ENCODE data around the gene GPR107.

GPR107 gene

DNA sequence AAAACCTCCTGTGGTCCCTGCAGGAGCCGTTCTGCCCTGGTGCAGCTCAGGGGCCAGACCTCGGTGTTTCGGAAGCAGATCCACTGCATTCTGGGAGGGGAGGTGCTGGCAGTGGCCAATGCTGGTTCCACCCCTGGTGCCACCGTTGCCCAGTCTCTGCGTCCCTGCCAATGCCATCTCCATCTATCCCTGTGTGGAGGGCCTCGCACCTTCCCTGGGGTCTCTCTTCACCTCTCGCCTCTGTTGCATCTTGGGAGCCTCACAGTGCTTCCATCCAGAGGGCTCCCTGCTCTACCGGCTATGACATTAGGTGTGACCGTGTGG, 133.8 kb downstream of the GPR107 start:
- ChIA-PET POLR2A (no interaction called here), CTCF (no interaction called here)
- TF ChIP-seq, protein P1, sequence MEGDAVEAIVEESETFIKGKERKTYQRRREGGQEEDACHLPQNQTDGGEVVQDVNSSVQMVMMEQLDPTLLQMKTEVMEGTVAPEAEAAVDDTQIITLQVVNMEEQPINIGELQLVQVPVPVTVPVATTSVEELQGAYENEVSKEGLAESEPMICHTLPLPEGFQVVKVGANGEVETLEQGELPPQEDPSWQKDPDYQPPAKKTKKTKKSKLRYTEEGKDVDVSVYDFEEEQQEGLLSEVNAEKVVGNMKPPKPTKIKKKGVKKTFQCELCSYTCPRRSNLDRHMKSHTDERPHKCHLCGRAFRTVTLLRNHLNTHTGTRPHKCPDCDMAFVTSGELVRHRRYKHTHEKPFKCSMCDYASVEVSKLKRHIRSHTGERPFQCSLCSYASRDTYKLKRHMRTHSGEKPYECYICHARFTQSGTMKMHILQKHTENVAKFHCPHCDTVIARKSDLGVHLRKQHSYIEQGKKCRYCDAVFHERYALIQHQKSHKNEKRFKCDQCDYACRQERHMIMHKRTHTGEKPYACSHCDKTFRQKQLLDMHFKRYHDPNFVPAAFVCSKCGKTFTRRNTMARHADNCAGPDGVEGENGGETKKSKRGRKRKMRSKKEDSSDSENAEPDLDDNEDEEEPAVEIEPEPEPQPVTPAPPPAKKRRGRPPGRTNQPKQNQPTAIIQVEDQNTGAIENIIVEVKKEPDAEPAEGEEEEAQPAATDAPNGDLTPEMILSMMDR (IDR thresholded peaks at IDR 0.05; ENCODE audit: control extremely low read depth, extremely low read depth, low read depth, missing control alignments): no peak
- no peak for DNase-seq (ENCODE audit: extremely low spot score)

DNA sequence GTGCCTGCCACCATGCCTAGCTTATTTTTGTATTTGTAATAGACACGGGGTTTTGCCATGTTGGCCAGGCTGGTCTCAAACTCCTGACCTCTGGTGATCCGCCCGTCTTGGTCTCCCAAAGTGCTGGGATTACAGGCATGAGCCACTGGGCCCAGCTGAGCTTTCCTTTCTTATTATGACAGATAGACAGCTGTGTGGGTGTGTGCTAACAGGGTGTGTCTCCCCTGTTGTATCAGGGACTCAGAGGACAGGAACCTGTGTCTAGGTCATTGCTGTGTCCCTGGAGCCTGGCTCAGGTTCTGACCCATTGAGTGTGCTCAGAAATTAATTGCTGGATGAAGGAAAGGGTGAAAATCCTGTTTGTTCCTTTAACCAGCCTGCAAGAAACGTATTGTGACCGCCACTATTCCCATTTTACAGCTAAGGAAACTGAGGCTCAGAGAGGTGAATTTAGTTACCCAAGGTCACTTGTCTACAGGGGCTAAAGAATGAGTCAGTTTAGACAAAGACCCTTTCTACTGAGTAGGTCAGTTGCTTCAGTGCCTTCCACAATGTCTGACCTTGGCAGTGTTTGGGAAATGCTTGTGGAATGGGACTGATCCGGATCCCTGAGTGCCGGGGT, 135.3 kb downstream of the GPR107 start:
- CTCF ChIA-PET: no interaction called here
- POLR2A ChIA-PET: no interaction called here
- DNase-seq (ENCODE audit: extremely low spot score): no peak
- TF ChIP-seq, protein P1 (IDR thresholded peaks at IDR 0.05; ENCODE audit: control extremely low read depth, extremely low read depth, low read depth, missing control alignments): no peak
